ENCODE measurements around the gene ESPN.

Gene ESPN

GRCh38 chr1:6504887-6505286, 80.3 kb downstream of the ESPN start:
- Histone ChIP-seq H3K27me3 (ENCODE audit: control insufficient read depth, insufficient read depth, low read length) (no peaks in the 10 kb centered on the region), H2AFZ (no peak overlapping the region), H3K9ac (no peak overlapping the region), H3K36me3 (ENCODE audit: control insufficient read depth, insufficient read depth, low read length) (no peaks in the 10 kb centered on the region), H3K79me2 (no peaks in the 10 kb centered on the region), H3K4me2 (ENCODE audit: low read length) (no peak overlapping the region), H3K27ac (no peak overlapping the region), H3K9me3 (ENCODE audit: control insufficient read depth, low read length) (no peaks in the 10 kb centered on the region), H3K4me3 (ENCODE audit: low read depth, low read length) (no peak overlapping the region), H3K4me1 (no peaks in the 10 kb centered on the region)
- no peak for TF ChIP-seq CTCF (IDR thresholded peaks at IDR 0.05)

GRCh38 chr1:6505367-6506209, 81.0 kb downstream of the ESPN start:
- no peaks in the 10 kb centered on the region for H3K4me1 ChIP-seq
- no peak overlapping the region for H3K27ac ChIP-seq
- no peaks in the 10 kb centered on the region for H3K27me3 ChIP-seq (ENCODE audit: control insufficient read depth, insufficient read depth, low read length)
- H2AFZ ChIP-seq, result no peak overlapping the region
- TF ChIP-seq CTCF (IDR thresholded peaks at IDR 0.05), result no peak
- H3K4me2 ChIP-seq (ENCODE audit: low read length), result no peak overlapping the region
- no peaks in the 10 kb centered on the region for H3K79me2 ChIP-seq
- no peak overlapping the region for H3K9ac ChIP-seq
- no peaks in the 10 kb centered on the region for H3K9me3 ChIP-seq (ENCODE audit: control insufficient read depth, low read length)
- H3K36me3 ChIP-seq (ENCODE audit: control insufficient read depth, insufficient read depth, low read length), result no peaks in the 10 kb centered on the region
- no peak overlapping the region for H3K4me3 ChIP-seq (ENCODE audit: low read depth, low read length)

GRCh38 chr1:6506210-6507036, 81.8 kb downstream of the ESPN start:
- Histone ChIP-seq H3K4me2 (ENCODE audit: low read length) (no peak overlapping the region), H3K27me3 (ENCODE audit: control insufficient read depth, insufficient read depth, low read length) (no peaks in the 10 kb centered on the region), H3K79me2 (no peaks in the 10 kb centered on the region), H2AFZ (no peak overlapping the region), H3K9me3 (ENCODE audit: control insufficient read depth, low read length) (no peaks in the 10 kb centered on the region), H3K4me3 (ENCODE audit: low read depth, low read length) (no peak overlapping the region), H3K27ac (no peak overlapping the region), H3K9ac (no peak overlapping the region), H3K4me1 (no peaks in the 10 kb centered on the region), H3K36me3 (ENCODE audit: control insufficient read depth, insufficient read depth, low read length) (no peaks in the 10 kb centered on the region)
- no peak for TF ChIP-seq CTCF (IDR thresholded peaks at IDR 0.05)

- Histone ChIP-seq H3K79me2 (no peaks in the 10 kb centered on the region), H3K36me3 (ENCODE audit: control insufficient read depth, insufficient read depth, low read length) (no peaks in the 10 kb centered on the region), H3K27ac (no peak overlapping the region), H3K9ac (no peak overlapping the region), H3K9me3 (ENCODE audit: control insufficient read depth, low read length) (no peaks in the 10 kb centered on the region), H2AFZ (no peak overlapping the region), H3K4me2 (ENCODE audit: low read length) (no peak overlapping the region), H3K27me3 (ENCODE audit: control insufficient read depth, insufficient read depth, low read length) (no peaks in the 10 kb centered on the region), H3K4me1 (no peaks in the 10 kb centered on the region), H3K4me3 (ENCODE audit: low read depth, low read length) (no peak overlapping the region)
- no peak for TF ChIP-seq CTCF (IDR thresholded peaks at IDR 0.05)
These were observed 82.5 kb downstream of the ESPN start for GRCh38 chr1:6507037-6507428.

All from parathyroid adenoma (tissue), 2 donors.